DOHH2 (cell line): Measurements from ENCODE around the gene OLFM1.

Experiments used
- EZH2phosphoT487 ChIP-seq: fragments of 200-600 bp; sonication (generic); IDR thresholded peaks from 2 replicates; pipeline ENCODE4 v1.6.1; 2017; ENCODE audit warnings: borderline replicate concordance, mild to moderate bottlenecking, antibody characterized with exemption, low read length, moderate library complexity, mixed read lengths
- TF ChIP-seq, protein P1 (sequence below): fragments of 200-600 bp; sonication (generic); IDR thresholded peaks from one replicate; pipeline ENCODE4 v1.5.1; 2014; ENCODE audit warnings: antibody characterized with exemption, mild to moderate bottlenecking, low read depth, low read length; ENCODE audit not compliant: poor library complexity, severe bottlenecking

DNA sequence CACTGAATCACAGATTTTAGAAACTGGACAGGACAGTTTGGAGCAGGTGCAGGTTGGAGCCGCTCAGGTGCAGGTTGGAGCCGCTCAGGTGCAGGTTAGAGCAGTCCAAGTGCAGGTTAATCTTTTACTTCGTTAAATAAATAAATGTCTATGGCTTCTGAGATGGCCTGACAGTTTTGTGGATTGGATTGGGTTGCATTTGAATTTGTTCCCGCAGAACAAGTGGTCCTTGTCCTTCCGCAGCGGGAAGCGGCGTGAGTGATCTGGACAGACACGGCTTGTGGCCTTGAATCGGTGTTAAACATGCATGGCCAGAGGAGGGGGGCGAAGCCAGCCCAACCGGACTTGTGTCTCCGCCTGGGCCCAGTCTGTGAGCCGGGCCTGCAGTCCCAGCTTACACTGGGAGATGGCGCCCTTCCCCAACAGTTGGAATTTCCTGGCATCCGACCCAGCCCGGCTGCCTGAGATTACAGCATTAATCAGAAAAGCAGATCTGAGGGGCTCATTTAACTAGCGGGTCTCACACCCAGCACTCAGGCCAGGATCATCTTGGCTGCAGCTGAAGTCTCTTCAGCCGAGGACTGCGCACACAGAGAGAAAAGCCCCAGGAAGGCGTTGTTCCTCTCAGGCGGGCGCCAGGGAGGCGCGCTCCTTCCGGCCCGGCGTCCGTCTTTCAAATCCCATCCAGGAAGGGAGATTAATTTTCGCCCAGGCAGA lies 1.5 kb upstream of the OLFM1 start:
- TF ChIP-seq, protein P1, sequence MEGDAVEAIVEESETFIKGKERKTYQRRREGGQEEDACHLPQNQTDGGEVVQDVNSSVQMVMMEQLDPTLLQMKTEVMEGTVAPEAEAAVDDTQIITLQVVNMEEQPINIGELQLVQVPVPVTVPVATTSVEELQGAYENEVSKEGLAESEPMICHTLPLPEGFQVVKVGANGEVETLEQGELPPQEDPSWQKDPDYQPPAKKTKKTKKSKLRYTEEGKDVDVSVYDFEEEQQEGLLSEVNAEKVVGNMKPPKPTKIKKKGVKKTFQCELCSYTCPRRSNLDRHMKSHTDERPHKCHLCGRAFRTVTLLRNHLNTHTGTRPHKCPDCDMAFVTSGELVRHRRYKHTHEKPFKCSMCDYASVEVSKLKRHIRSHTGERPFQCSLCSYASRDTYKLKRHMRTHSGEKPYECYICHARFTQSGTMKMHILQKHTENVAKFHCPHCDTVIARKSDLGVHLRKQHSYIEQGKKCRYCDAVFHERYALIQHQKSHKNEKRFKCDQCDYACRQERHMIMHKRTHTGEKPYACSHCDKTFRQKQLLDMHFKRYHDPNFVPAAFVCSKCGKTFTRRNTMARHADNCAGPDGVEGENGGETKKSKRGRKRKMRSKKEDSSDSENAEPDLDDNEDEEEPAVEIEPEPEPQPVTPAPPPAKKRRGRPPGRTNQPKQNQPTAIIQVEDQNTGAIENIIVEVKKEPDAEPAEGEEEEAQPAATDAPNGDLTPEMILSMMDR, result peak; percentile 78
- TF ChIP-seq EZH2phosphoT487, result no peak
